Renal cortex interstitium (tissue), 11 donors: ENCODE measurements around the gene OAT. TPM values are rescaled to one million over a fixed set of nuclear protein-coding genes. Genes with fewer than 3 reads are reported as not detected.
"Not testable (repeated sequence)": the region's sequence is repeated elsewhere in the genome, so short reads cannot be mapped to it uniquely, and the experiment has no call there.

Source experiments
- DNase-seq, 11 donors: peaks; one replicate each; pipeline ENCODE4 v3.0.0-alpha.2; 2013; ENCODE audit warnings: low read depth in 9 of 11, low spot score in 4 of 11; ENCODE audit errors: extremely low read depth in 1 of 11
- polyA plus RNA-seq, 3 donors: library from polyadenylated mRNA; unstranded; fragments of 120-200 nt; gene quantifications; one replicate each; pipeline ENCODE4 v1.2.1, GENCODE V29; 2013; ENCODE audit not compliant: insufficient read length in 3 of 3

The OAT gene
- polyA plus RNA-seq, 3 donors, result 78.1 to 88.0 (median 86.1) TPM

DNA sequence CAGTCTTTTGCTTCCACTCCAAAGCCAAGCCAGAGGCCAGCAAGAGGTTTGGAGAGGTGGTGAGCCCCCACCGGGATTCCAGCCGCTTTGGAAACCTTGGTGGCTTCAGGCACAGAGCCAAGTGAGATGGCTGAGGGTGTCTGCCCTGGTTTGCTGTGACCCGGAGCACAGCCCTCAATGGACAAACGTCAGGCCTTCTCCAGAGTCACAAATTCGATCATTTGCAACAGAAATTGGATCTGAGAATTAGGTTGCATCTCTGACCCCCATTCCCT is 32.0 kb upstream of the OAT start:
- no peak for DNase-seq

DNA sequence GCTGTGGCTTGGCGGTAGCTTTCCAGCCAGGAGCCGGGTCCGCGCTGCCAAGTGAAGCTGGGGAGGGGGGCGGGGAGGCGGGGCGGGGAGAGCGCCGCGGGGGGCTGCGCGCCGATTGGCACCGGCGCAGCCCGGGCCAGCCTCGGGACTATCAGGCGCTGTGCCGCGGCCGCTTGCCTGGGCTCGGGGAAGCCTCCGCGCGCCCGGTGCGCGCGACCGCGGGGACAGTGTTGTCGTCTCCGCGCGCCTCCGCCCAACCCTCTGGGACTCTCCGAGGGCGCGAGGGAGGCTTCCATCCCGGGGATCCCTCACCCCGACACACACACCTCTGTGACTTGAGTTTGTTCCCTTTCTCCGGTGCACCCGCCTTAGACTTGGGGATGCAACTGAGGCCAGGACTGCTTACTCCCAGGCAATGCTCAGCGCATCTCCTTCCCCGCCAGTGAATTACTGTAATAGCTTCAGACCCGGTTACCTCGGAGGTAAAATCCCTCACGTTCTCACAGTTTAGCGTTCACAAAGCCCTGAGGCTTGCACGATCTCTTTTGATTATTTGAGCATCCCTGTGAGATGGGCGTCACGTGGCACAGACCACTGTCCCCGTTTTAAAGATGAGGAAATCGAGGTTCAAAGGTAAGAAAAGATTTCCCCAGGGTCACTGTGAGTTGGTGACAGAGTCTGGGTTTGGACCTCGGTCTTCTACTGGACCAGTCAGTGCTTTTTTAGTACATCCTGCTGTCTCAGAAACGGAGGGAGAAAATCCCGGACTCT is 31.5 kb upstream of the OAT start, which contains the start of gene NKX1-2:
Gene NKX1-2 (minus strand): TSS at position 24 of the 771 bp plus-strand sequence. CDS start 92 bp downstream, outside the sequence.
- no peak for DNase-seq

DNA sequence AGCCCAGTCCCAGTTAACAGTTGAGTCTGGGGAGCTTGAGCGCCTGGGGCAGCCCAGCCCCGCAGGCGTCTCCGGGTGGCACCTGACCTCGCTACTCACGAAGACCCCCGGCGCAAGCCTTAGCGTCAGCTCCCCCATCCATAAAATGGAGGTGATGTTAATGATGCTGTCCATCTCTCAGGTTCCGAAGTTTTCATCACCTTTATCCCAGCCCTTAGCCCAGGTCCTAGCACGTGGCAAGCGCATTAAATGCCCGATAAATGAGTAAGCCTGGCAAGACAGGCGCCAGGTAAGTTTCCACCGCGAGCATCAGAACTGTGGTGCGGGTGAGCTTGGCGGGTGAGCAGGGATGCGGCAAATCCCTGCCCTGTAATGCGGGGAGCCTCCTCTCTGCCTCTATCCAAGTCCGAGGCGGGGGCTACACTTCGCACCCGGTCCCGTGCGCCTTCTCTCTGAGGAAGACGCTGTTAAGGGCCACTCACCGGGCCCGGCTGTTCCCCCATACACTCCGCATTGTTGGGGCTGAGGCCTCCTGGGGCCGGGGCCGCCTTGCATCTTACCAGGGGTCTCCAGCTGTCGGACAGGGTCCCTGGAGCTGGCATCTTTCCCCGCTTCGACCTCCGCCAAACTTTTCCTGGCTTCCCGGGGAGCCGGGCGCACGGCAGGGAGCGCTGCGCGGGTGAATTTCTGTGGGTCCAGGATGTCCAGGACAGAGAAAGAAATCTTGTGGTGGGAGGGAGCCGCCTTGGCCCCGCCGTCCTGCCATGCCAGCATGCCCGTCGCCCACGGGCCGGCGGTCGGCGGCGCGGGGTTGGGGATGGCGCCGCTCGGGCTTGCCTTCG is 30.7 kb upstream of the OAT start:
- no peak for DNase-seq

DNA sequence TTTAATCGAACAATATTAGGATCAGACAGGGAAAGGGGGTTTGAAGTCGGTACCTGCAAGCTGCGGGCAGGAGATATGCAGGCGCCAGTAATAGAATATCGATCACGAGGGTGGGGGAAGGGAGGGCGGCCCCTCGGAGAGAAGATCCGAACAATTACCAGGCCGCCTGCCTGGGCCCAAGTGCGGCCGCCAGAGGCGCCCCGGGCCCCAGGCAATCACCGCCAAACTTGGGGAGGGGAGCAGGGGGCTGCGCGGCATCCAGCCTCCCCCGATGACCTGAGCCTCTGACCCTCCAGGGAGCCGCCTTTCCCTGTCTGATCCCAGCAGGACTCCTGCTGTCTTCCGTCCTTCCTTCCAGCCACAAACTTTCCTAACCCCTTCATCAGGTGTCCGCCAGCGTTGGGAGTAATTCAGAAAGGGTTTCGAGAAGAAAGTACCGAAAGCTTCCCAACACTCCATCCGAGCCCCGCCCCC is 30.0 kb upstream of the OAT start:
- DNase-seq, result no peak

DNA sequence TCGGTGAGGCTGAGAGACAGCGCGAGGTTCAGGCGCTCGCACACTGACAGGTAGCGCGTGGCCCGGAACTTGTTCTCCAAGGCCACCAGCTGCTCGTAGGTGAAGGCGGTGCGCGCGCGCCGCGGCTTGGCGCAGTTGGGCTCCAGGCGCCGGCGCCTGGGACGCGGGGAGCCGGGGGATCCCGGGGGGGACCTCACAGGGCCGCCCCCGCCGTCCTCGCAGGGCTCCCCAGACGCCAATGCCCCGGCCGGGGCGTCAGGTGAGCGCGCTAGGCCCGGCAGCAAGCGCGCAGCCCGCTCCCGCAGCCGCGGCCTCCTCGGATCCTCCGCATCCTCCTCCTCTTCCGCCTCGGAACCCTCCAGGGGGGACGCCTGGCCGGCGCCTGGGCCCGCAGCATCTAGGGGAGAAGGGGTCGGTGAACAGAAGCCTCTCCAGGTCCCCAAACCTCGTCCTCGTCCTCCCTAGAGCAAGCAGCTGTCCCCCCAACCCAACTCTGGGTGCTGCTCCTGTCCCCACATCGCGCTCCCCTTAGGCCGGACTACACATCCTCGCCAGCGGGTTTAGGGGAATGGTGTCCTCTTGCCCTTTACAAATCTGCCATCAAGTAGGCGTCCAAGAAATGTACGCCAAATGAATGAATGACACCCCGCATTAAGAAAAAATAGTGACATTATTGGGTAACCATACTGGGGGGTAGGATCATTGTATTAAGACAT is 29.2 kb upstream of the OAT start:
- DNase-seq, result no peak

DNA sequence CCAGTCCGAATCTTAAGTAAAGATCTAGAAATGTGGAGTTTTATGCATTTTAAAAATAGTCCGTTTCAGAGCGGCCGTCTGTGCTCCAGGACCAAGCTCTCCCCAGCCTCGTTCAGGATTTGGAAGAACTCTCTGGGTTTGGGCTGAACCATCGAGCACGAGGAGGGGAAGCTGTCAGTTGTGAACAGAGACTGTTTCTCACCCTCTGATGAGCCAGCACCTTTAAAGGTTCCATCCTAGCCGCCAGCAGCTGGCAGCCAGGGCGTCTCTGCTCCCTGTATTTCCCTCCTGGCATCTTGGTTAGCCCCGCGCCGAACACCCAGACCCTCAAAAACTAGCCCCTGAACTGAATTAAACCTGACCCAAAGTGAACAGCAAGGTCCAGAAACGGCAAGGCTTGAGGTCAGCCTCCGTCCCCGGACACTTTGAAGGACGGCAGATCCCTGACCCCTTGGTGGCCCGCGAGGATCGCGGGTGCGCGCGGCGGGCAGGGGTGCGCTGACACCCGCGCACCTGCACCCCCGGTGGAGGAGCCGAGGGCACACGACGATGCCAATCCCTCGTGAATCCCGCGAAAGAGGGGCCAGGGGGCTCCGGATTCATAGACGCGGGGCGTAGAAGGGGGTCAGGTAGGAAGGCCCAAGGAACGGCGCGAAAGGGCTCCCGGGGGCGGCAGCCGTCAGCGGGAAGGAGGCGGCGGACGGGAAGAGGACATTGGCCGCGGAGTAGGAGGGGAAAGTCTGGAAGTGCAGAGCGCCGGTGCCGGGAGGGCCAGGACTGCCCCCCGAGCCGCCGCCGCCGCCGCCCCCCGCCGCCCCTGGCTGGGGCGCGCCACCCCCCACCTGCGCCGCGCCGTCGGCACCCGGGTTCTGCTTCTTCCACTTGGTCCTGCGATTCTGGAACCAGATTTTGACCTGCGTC is 28.4 kb upstream of the OAT start:
- no peak for DNase-seq

DNA sequence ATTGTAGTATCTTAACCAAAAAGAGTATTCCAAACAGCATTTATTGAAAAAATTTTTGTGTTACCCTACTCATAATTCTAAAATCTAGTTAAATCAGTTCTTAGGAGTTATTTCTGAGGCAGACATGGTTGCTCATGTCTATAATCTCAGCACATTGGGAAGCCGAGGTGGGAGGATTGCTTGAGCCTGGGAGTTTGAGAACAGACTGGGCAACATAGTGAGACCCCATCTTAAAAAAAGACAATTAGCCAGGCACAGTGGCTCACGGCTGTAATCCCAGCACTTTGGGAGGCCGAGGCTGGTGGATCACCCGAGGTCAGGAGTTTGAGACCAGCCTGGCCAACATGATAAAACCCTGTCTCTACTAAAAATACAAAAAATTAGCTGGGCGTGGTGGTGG is 23.0 kb upstream of the OAT start:
- DNase-seq, result not testable (repeated sequence)

DNA sequence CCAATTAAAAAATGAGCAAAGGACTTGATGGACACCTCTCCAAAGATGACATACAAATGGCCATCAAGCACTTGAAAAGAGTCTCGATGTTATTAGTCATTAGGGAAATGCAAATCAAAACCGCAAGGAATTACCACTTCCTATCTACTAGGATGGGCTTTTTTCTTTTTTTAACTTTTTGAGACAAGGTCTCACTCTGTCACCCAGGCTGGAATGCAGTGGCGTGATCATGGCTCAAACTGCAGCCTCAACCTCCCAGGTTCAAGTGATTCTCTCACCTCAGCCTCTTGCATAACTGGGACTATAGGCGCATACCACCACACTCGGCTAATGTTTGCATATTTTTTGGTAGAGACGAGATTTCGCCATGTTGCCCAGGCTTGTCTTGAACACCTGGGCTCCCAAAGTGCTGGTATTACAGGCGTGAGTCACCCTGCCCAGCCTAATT is 17.5 kb upstream of the OAT start:
- DNase-seq, result no peak

DNA sequence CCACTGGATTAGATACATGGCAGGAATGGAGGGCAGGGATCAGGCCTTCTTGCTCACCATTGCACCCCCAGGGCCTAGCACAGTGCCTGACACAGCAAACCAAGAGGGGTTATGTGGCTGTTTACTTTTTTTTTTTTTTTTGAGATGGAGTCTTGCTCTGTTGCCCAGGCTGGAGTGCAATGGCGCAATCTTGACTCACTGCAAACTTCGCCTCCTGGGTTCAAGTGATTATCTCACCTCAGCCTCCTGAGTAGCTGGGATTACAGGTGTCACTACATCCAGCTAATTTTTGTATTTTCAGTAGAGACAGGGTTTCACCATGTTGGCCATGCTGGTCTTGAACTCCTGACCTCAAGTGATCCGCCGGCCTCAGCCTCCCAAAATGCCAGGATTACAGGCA is 17.0 kb upstream of the OAT start:
- DNase-seq, result not testable (repeated sequence)

DNA sequence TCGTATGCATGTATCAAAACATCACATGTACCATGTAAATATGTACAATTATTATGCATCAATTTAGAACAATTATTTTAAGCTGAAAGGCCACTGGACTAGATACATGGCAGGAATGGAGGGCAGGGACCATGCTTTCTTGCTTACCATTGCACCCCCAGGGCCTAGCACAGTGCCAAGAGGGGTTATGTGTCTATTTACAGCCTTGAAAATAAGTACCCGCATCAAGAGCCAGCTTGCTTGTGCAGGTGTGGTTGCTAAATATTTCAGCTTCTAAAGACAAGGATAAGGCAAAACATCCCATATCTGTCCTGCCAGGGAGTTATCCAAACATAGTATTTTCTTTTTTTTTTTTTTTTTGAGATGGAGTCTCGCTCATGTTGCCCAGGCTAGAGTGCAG is 14.7 kb upstream of the OAT start:
- no peak for DNase-seq

DNA sequence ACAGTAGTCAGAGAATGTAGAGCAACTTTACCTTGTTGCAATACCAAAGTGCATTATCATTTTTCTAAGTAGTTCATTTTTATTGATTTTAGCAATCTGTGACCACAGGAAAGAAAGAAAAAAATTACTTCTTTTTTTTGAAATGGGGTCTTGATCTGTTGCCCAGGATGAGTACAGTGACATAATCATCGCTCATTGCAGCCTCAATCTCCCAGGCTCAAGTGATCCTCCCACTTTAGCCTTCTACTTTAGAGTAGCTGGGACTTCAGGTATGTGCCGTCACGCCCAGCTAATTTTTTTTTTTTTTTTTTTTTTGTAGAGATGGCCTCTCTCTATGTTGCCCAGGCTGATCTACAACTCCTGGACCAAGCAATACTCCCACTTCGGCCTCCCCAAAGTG is 11.4 kb upstream of the OAT start:
- no peak for DNase-seq

DNA sequence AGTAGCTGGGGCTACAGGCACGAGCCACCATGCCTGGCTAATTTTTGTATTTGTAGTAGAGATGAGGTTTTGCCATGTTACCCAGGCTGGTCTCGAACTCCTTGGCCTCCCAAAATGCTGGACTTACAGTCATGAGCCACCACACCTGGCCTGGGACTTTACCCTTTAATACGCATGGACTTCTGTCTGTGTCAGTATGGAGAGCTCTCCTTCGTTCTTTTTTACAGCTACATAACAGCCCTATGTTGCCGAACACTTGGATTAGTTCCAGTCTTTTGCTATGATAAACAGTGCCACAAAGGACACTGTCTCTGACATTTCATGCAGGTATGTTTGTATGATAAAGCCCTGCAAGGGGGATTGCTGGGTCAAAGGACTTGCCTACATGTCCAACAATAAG is 10.9 kb upstream of the OAT start:
- no peak for DNase-seq

DNA sequence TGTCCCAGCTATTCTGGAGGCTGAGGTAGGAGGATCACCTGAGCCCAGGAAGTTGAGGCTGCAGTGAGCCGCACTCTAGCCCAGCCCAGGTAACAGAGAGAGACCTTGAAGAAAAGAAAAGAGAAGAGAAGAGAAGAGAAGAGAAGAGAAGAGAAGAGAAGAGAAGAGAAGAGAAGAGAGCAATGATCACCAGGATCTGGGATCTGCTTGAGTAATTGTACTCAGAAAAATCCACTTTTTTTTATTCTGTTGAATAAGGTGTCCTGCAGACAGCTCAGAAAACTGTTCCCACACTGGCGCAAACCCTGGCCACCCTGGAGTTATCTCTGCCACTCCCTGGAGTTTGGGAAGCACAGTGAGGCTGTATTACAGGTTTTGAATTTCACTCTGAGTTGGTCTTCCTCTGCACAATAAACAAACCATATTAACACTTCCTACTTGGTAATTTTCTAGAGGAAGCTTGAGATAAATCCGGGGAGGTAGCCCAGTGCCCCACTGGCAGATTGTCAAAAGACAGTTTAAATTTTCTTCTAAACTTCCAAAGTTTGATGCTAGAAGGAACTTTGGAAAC is 9.6 kb upstream of the OAT start:
- no peak for DNase-seq

DNA sequence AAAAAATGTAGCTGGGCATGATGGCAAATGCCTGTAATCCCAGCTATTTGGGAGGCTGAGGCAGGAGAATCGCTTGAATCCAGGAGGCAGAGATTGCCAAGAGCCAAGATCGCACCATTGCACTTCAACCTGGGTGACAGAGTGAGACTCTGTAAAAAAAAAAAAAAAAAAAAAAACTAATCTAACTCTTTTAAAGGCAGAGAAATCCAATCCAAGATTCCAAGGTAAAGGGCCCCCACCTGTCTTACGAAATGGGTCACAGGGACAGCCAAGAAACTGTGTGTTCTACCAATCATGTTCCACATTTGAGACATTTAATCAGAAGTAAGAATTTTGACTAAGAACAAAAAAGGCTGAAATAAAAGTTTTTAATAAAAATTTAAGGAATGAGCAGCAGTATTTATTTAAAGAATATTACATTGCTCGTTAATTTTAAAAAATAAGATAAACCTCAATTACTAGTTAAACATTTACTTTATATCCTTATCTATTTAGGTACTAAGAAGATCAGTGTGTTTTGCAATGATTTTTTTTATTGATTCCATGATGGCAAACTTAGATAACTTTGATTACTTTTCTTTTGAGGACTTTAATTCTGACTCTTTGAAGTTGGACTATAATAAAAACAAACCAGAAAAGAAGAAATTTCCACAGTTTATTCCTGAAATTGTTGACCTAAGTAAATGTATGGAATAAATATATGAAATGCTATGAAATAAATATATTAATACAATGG is 6.7 kb upstream of the OAT start:
- no peak for DNase-seq

DNA sequence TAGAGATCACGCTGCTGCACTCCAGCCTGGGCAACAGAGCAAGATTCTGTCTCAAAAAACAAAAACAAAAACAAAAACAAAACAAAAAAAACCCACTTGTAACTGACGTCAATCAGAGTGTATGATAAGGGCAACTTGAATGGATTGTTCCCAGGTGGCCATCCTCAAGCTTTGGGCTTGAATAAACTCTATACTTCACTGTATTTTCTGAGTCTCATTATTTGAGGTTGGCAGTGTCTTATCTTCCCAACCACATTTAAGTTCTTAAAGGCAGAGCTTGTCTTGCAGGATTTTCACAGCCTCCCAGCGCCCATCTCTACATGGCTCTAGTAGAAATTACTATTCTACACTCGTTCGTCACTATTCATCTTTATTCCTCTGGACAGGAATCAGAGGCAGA is 5.1 kb upstream of the OAT start:
- DNase-seq, result no peak

DNA sequence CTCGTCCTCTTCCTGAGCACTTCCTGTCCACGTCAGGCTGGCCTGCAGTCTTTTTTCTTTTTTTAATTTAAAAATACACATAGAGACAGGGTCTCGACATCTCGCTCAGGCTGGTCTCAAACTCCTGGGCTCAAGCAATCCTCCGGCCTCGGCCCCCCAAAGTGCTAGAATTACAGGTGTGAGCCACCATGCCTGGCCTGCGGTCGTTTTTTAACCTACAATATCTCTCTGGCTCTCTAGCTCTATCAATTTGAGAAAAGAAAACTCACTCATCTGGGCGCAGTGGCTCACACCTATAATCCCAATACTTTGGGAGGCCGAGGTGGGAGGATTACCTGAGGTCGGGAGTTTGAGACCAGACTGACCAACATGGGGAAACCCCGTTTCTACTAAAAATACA is 4.0 kb upstream of the OAT start:
- no peak for DNase-seq

DNA sequence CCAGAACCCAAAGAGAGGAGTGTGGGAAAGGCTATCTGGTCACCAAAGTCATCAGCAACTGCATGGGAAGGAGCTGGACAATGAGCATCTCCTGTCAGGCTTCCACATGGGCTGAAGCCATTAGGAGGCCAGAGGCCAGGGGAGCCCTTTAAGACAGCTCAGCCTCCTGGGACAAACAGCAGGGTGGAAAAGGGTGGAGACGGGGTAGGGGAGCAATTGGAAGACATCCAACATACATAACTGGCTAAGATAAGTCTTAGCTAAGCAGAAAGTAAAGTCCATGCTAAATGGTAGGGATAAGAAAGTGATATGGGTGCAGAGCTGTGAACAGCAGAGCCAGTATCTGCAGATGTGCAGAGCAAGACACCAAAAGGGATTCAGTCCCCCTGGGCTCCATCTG is 1.5 kb upstream of the OAT start:
- no peak for DNase-seq

DNA sequence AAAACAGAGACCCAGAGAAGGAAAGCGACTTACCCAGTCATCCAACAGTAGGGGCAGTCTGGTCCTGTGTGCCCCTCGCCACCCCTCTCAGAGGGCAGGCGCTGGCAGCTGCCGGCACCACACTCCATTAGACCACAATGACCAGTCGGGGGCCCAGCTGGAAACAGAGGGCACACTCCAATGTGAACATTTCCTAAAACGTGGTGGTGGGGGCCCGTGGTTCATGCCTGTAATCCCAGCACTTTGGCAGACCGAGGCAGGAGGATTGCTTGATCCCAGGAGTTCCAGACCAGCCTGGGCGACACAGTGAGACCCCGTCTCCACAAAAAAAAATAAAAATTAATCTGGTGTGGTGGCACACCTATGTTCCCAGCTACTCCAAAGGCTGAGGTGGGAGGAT is 912 bp upstream of the OAT start:
- no peak for DNase-seq
